Suprapubic skin (tissue), 4 donors: Measurements from ENCODE around the gene PYGO2.

Experiments
- CTCF ChIP-seq, 2 donors: fragments of 200-600 bp in 1 of 2; fragments of 450-650 bp in 1 of 2; sonication (generic) in 1 of 2; IDR thresholded peaks; one replicate each; pipeline ENCODE4 v1.5.1; 2016 to 2019; ENCODE audit warnings: antibody characterized with exemption in 2 of 2, mild to moderate bottlenecking in 1 of 2, moderate library complexity in 1 of 2
- EP300 ChIP-seq: sonication (generic); formaldehyde crosslinking; IDR thresholded peaks from one replicate; pipeline ENCODE4 v1.6.1; 2017; ENCODE audit warnings: antibody characterized with exemption
- POLR2A ChIP-seq, 2 donors: fragments of 450-650 bp; IDR thresholded peaks; one replicate each; pipeline ENCODE4 v1.6.1; 2017; ENCODE audit warnings: antibody characterized with exemption in 2 of 2, mild to moderate bottlenecking in 2 of 2, moderate library complexity in 2 of 2
- POLR2AphosphoS5 ChIP-seq, 3 donors: sonication (generic); formaldehyde crosslinking; IDR thresholded peaks; one replicate each; pipeline ENCODE4 v1.6.1; 2017; ENCODE audit warnings: antibody characterized with exemption in 3 of 3

DNA sequence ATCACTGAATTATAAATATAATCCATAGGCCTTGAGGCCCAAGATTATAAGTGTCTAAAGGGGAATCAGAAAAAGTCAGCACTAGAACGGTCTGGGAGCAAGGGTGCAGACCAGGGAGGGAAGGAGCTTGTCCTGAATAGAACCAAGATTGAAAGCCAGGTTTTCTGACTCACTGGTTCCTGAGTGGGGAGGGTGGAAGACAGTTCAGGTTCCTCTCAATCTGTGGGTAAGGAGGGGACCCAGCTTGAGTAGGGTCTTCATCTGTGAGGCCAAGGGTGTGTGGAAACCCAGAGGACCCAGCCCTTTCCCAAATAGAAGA, 32.6 kb upstream of the PYGO2 start:
- TF ChIP-seq POLR2AphosphoS5 (IDR thresholded peaks at IDR 0.05) (no peak), POLR2A (IDR thresholded peaks at IDR 0.05) (no peak), CTCF (IDR thresholded peaks at IDR 0.05) (no peak), EP300 (no peak)
